ENCODE results near the gene PTS. TPM values are rescaled to one million over a fixed set of nuclear protein-coding genes. Genes with fewer than 3 reads are reported as not detected.

The PTS gene
- total and polyA plus RNA-seq, 9 of the 15 experiments (the other 6 are each of a cell fraction or from before 2014, with no cell fraction given), result 27.1 to 72.7 (median 41.1) TPM

DNA sequence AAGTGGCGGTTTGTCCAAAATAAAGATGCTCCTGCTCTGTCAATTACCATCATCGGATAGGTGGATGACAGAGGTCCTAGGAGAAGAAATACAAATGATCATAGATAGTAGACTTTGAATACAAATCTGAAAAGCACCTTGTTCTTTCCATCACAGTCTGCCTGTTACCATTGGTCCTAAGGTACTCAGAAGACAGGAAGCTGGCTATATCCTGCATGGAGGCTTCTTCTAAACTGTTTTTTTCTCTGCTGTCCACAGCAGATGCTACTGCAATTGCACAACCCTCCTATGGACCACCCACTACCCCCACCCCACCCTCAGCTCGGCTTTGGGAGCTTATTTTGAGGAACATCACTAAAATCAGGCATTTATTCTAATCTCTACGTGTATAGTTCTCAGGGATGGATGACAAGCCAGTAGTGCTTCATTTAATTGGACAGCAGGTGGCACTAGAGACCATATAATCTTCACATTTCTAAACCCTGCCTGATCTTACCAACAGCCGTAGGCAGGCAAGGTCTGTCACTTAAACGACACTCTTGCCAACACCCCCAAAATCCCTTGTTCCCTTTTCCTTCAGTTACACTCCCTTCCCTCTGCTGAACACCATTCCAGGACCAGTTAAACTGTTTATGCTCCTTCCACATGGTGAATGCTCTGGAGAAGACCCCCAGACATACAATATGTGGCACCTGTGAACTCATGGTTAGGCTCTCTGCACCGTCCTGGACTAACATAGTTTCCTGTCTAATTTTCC, 6.6 kb upstream of the PTS start (continued):
- TF ChIP-seq, protein P1, sequence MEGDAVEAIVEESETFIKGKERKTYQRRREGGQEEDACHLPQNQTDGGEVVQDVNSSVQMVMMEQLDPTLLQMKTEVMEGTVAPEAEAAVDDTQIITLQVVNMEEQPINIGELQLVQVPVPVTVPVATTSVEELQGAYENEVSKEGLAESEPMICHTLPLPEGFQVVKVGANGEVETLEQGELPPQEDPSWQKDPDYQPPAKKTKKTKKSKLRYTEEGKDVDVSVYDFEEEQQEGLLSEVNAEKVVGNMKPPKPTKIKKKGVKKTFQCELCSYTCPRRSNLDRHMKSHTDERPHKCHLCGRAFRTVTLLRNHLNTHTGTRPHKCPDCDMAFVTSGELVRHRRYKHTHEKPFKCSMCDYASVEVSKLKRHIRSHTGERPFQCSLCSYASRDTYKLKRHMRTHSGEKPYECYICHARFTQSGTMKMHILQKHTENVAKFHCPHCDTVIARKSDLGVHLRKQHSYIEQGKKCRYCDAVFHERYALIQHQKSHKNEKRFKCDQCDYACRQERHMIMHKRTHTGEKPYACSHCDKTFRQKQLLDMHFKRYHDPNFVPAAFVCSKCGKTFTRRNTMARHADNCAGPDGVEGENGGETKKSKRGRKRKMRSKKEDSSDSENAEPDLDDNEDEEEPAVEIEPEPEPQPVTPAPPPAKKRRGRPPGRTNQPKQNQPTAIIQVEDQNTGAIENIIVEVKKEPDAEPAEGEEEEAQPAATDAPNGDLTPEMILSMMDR (IDR thresholded peaks at IDR 0.05 in 2 of 3, conservative IDR thresholded peaks at IDR 0.05 in 1 of 3; ENCODE audit: insufficient read depth in 2 of 3, low read depth in 1 of 3, low read length in 3 of 3), result peak; percentile 71 to 93 (median 78)

DNA sequence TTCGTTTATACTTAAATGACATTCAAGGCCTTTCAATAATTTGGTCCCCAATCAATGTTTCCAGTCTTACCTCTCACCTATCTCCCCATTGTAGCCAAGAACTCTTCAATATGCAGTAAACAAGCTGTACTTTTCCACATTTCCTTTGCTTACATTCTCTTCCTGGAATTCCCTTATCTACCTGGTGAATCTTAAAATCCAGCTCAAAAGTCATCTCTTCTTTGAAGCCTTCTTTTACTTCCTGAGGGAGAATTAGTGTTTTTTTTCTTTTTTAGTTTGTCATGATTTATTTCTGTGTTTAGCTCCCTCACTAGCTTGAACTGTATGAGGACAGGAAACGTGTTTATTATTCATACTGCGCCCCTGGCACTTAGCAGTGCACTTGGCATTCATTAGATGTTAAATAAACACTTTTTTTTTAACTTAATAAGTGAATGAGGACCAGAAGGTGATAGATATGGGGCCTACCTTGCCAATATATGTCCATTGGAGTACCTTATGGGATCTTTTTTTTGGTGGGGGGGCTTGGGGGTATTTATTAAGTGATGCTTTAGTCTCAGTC, 4.9 kb upstream of the PTS start:
- TF ChIP-seq MCM7 (IDR thresholded peaks at IDR 0.05), result no peak
- DNase-seq (ENCODE audit: extremely low read depth in 1 of 4, low spot score in 3 of 4) (no peak), ATAC-seq (no peak), FAIRE-seq (no peak)
- in situ Hi-C loops (cut with MboI) (loop anchor here (5.0 to 10.0 kb wide), 3 partner anchors 61 to 617 kb away; partner anchors contain the start of gene SIK2), intact Hi-C loops (cut with micrococcal nuclease) (loop anchor here (5.0 kb wide), 1 partner anchor 1066 kb away; no protein-coding TSS in a partner anchor)
- Histone ChIP-seq H4K20me1 (replicated peaks; ENCODE audit: control insufficient read depth, insufficient read depth, low read length) (no peaks in the 10 kb centered on the region), H3K4me3 (no peak overlapping the region), H3K36me3 (ENCODE audit: control insufficient read depth, insufficient read depth, low read length) (no peaks in the 10 kb centered on the region), H3K4me2 (ENCODE audit: insufficient read depth, low read length) (no peak overlapping the region), H3K27me3 (ENCODE audit: control insufficient read depth in 2 of 2, insufficient read depth in 2 of 2, low read length in 2 of 2) (no peaks in the 10 kb centered on the region), H3K4me1 (replicated peaks in 1 of 2; ENCODE audit: control insufficient read depth in 2 of 2, insufficient read depth in 2 of 2, low read length in 2 of 2) (peaks cover 0 to 8% of the 10 kb centered on the region in 2 experiments; a peak in 2 of 5 replicates), H3K79me2 (ENCODE audit: control insufficient read depth, insufficient read depth, low read length) (peaks cover 3% of the 10 kb centered on the region; the same call in 1 of the 3 replicates), H3K9ac (ENCODE audit: insufficient read depth in 1 of 2, low read depth in 2 of 2, low read length in 2 of 2) (no peak overlapping the region), H2AFZ (ENCODE audit: low read depth, low read length) (no peak overlapping the region), H3K9me1 (ENCODE audit: control insufficient read depth, insufficient read depth, low read length) (no peaks in the 10 kb centered on the region), H3K27ac (ENCODE audit: extremely low read depth, low read depth, low read length) (no peak overlapping the region), H3K9me3 (replicated peaks; ENCODE audit: control insufficient read depth, insufficient read depth, low read depth, low read length) (no peaks in the 10 kb centered on the region)
- ChIA-PET CTCF (ENCODE audit: low intra/inter-chr PET ratio) (interaction anchor here (4.8 kb wide), 1 partner anchor 59 kb away, joined by 95 read pairs; no protein-coding TSS in a partner anchor), POLR2A (interaction anchor here (0.6 kb wide), 1 partner anchor 106 kb away, joined by 4 read pairs; no protein-coding TSS in a partner anchor)
- WGBS (ENCODE audit: insufficient coverage, low coverage, missing lambda C conversion rate), result 20% methylated on average over 3 of the region's 3 CpGs
- no TSS peak for BruUV-seq (replicated peaks)

All from K562 (cell line).